ENCODE data around the gene GPR62. TPM values are rescaled to one million over a fixed set of nuclear protein-coding genes. Genes with fewer than 3 reads are reported as not detected.

The GPR62 gene
- total and polyA plus RNA-seq, 2 of the 8 experiments (the other 6 are each of a cell fraction or from before 2014, with no cell fraction given) = 0.22 to 0.29 TPM

GRCh38 chr3:52001443-52001974, 46.3 kb downstream of the GPR62 start (continued):
- TF ChIP-seq, protein P1, sequence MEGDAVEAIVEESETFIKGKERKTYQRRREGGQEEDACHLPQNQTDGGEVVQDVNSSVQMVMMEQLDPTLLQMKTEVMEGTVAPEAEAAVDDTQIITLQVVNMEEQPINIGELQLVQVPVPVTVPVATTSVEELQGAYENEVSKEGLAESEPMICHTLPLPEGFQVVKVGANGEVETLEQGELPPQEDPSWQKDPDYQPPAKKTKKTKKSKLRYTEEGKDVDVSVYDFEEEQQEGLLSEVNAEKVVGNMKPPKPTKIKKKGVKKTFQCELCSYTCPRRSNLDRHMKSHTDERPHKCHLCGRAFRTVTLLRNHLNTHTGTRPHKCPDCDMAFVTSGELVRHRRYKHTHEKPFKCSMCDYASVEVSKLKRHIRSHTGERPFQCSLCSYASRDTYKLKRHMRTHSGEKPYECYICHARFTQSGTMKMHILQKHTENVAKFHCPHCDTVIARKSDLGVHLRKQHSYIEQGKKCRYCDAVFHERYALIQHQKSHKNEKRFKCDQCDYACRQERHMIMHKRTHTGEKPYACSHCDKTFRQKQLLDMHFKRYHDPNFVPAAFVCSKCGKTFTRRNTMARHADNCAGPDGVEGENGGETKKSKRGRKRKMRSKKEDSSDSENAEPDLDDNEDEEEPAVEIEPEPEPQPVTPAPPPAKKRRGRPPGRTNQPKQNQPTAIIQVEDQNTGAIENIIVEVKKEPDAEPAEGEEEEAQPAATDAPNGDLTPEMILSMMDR (IDR thresholded peaks at IDR 0.05; ENCODE audit: control extremely low read depth in 1 of 3, insufficient read depth in 1 of 3, low read depth in 1 of 3, low read length in 3 of 3) = peak in 2 of 3 experiments; percentile 99 to 100; a peak in 3 of 4 replicates
- no peak for TF ChIP-seq SUZ12 (IDR thresholded peaks at IDR 0.05; ENCODE audit: low read length)
- TF ChIP-seq ASH2L (IDR thresholded peaks at IDR 0.05; ENCODE audit: low read length) = no peak
- TF ChIP-seq E2F6 (IDR thresholded peaks at IDR 0.05) = peak; percentile 40; the same call in 1 of the 2 replicates

Measured in H1 (cell line).